Endothelial cell of umbilical vein (primary cell): ENCODE measurements around the gene CD247.

Experiments used
- EZH2 ChIP-seq: IDR thresholded peaks from 2 replicates; pipeline ENCODE4 v1.6.1; 2012; ENCODE audit warnings: borderline replicate concordance, low read depth, mild to moderate bottlenecking, moderate library complexity, low read length, inconsistent platforms; ENCODE audit not compliant: severe bottlenecking
- MYC ChIP-seq: IDR thresholded peaks from one replicate; pipeline ENCODE4 v1.6.1; 2011; ENCODE audit warnings: mild to moderate bottlenecking, low read depth, low read length
- POLR2A ChIP-seq: IDR thresholded peaks from 2 replicates; pipeline ENCODE4 v1.6.1; 2012; ENCODE audit warnings: low read depth, mild to moderate bottlenecking, control low read depth, low read length
- POLR2AphosphoS5 ChIP-seq: IDR thresholded peaks from 2 replicates; pipeline ENCODE4 v1.6.1; 2012; ENCODE audit warnings: low read depth, mild to moderate bottlenecking, control low read depth, low read length, moderate library complexity; ENCODE audit not compliant: insufficient read depth
- TF ChIP-seq, protein P1 (sequence below), 2 donors: IDR thresholded peaks; 1 replicate in 1 of 2; 2 replicates in 1 of 2; pipeline ENCODE4 v1.5.1; 2011; ENCODE audit warnings: low read length in 2 of 2, mild to moderate bottlenecking in 2 of 2, moderate library complexity in 2 of 2, control low read depth in 1 of 2, inconsistent platforms in 1 of 2, low read depth in 1 of 2; ENCODE audit not compliant: insufficient read depth in 1 of 2; ENCODE audit errors: extremely low read depth in 1 of 2
- TF ChIP-seq, protein P2 (sequence below): IDR thresholded peaks from 2 replicates; pipeline ENCODE4 v1.6.1; 2011; ENCODE audit not compliant: insufficient read depth, insufficient read length

DNA sequence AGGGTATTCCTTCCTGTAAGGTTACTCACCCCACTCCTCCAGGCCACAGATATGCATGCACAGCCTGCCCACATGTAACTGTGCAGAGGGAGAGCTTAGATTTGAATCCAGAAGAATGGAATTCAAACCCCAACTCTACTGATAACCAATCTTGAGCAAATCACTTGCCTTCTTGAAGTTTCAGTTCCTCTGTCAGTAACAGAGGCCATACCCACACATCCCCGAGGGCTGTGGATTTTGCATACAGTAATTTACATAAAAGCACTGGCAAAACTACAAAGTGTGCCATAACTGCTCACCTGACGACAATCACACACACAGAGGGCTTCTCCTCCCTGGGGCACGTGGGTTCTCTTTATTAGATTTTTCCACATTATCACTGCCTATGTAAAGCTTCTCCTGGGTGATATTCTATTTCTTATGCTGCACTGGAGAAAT, 18.6 kb downstream of the CD247 start:
- TF ChIP-seq, protein P1, sequence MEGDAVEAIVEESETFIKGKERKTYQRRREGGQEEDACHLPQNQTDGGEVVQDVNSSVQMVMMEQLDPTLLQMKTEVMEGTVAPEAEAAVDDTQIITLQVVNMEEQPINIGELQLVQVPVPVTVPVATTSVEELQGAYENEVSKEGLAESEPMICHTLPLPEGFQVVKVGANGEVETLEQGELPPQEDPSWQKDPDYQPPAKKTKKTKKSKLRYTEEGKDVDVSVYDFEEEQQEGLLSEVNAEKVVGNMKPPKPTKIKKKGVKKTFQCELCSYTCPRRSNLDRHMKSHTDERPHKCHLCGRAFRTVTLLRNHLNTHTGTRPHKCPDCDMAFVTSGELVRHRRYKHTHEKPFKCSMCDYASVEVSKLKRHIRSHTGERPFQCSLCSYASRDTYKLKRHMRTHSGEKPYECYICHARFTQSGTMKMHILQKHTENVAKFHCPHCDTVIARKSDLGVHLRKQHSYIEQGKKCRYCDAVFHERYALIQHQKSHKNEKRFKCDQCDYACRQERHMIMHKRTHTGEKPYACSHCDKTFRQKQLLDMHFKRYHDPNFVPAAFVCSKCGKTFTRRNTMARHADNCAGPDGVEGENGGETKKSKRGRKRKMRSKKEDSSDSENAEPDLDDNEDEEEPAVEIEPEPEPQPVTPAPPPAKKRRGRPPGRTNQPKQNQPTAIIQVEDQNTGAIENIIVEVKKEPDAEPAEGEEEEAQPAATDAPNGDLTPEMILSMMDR (IDR thresholded peaks at IDR 0.05; ENCODE audit: extremely low read depth in 1 of 2, insufficient read depth in 1 of 2, low read depth in 1 of 2, low read length in 2 of 2): no peak
- TF ChIP-seq MYC (no peak), EZH2 (no peak), POLR2A (no peak), POLR2AphosphoS5 (no peak)
- TF ChIP-seq, protein P2, sequence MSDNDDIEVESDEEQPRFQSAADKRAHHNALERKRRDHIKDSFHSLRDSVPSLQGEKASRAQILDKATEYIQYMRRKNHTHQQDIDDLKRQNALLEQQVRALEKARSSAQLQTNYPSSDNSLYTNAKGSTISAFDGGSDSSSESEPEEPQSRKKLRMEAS: no peak
